Head of caudate nucleus (tissue), 42 donors: ENCODE data around the gene GFI1B.

Experiments used
- DNase-seq, 42 donors: peaks; one replicate each; pipeline versions ENCODE4 v3.0.0 to v3.0.0-alpha.2; 2020 to 2021; ENCODE audit warnings: mixed read lengths in 7 of 42
- intact Hi-C: fragments of 100-400 bp; cut with DNase I; formaldehyde crosslinking; loops from one replicate; pipeline ENCODE4 v1.15.0; 2022

The GFI1B gene

GRCh38 chr9:132978451-132979131 lies at the start of gene GFI1B:
GFI1B (plus strand) TSS chr9:132978694; CDS start chr9:132986679, 7,985 bp downstream.
- intact Hi-C loops: no loop called here
- DNase-seq: no peak

DNA sequence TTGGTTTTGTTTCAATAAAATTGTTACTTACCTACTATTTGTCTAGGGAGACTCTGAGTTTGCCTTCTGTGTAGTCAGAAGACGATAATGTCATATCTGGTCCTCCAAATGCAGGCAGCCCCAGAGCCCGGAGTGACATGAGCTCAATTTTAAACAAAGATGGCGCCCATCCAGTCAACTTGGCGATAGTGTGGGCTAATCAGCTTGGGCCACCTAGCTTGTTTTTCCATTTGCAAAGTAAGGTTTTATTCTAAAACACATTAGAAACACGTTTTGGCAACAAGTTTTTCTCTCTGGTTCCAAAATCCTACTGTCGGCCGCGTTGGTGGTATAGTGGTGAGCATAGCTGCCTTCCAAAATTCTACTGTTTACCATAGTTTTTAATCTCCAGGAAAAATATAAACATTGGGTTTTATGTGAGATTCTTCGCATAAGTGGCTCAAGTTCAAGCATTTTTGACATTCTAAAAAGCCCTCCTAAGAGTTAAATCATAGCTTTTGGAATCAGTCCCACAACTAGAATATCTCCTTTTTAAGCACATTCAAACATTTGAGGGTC lies 47.2 kb upstream of the GFI1B start:
- DNase-seq: no peak

DNA sequence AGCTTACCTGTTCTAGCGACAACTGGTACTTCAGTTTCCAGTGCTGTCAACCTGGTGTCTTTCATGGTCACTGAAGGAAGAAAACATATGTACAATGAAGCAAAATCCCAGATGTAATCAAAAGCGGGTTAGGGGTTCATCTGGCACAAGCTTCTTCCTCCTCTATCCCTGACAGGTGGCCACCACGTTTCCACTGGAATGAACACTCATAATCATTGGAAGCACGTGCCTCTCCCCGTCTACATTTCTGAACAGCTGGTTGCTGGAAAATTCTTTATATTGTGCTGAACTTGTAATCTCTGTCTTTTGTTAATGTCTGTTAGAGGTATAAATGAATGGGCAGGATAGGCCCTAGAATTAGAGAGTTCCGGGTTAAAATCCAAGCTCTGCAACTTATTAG lies 43.5 kb upstream of the GFI1B start:
- DNase-seq: no peak
- intact Hi-C loops: no loop called here

More for the DNA sequence above, 47.2 kb upstream of the GFI1B start:
- intact Hi-C loops: no loop called here

DNA sequence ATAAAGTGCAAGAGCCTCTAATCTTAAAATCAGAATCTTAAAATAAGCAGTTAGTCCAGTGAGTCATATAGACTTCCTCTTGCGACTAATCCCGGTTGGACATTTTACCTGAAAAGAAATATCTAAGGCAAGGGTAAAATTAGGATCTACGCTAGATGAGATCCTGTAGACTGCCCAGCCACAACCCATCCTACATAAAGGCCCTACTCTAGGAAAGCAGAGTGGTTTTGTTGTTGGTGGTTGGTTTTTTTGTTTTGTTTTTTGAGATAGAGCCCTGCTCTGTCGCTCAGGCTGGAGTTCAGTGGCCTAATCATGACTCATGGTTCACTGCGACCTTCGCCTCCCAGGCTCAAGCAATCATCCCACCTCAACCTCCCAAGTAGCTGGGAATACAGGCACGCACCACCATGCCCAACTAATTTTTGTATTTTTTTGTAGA lies 41.0 kb upstream of the GFI1B start:
- intact Hi-C loops: no loop called here
- DNase-seq: no peak

DNA sequence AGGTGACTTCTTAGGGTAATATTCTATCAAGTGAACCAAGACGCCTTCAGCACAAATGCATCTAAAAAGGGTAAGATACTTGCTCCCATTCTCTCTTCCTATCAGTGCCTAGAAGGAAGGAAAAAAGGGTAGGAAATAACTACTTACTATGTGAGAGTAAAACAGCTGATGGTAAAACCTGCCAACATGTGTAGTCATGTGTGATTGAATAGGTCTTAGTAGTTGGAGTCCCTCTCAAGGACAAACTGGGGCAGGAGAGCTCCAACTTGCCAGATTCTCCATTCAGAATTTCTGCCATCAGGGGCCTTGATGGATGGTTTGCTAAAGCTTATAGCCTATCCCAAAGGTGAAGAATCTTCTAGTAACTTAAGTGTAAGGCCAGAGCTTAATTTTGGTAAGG lies 39.3 kb upstream of the GFI1B start:
- intact Hi-C loops: no loop called here

GRCh38 chr9:132942541-132943182 lies 35.8 kb upstream of the GFI1B start:
- DNase-seq: no peak
- intact Hi-C loops: no loop called here

More for the DNA sequence above, 39.3 kb upstream of the GFI1B start:
- no peak for DNase-seq

GRCh38 chr9:132943651-132944293 lies 34.7 kb upstream of the GFI1B start:
- intact Hi-C loops: no loop called here
- peak in 5 of 42 donors; percentile 6 to 20 (median 16) for DNase-seq

- peak; percentile 88 to 99 (median 96) for DNase-seq
- intact Hi-C loops: no loop called here
Observed at GRCh38 chr9:132944294-132945185, 34.0 kb upstream of the GFI1B start, which contains the start of gene TSC1. TSC1 (minus strand) TSS chr9:132944616; CDS start chr9:132928872, 15,744 bp downstream.

- intact Hi-C loops: no loop called here
- peak in 1 of 42 donors; percentile 21 for DNase-seq
Observed at GRCh38 chr9:132945186-132946130, 33.0 kb upstream of the GFI1B start.

GRCh38 chr9:132946211-132946610 lies 32.3 kb upstream of the GFI1B start:
- no peak for DNase-seq
- intact Hi-C loops: no loop called here

GRCh38 chr9:132946631-132947295 lies 31.7 kb upstream of the GFI1B start:
- intact Hi-C loops: no loop called here
- no peak for DNase-seq

GRCh38 chr9:132947756-132948155 lies 30.7 kb upstream of the GFI1B start:
- DNase-seq: no peak
- intact Hi-C loops: no loop called here

DNA sequence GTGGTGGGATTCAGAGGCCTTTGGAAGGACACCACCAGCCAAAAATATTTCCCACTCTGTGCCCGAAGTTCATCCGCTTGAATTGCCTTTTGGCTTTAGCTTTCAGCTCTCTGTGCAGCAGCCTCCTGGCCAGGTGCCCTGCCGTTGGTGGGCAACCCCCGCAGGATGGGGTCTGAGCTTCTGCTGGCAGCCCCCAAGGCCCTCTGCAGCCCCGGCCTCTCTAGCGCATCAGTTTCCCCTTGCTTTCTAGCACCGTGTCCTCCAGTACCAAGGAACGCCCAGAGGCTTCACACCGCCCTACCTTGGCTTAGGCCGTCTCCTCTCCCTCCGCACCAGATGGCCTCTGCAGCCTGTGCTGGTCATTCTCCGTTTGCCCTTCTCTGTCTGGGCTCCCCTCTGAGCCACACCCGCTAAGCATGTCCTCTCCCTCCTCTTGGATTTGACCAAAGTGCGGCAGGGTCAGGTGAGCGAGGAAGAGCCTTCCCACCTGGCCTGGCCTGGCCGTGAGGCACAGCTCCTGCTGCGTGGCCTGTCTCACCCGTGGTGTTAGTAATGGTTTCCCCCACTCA lies 29.9 kb upstream of the GFI1B start:
- intact Hi-C loops: no loop called here
- DNase-seq: no peak

GRCh38 chr9:132949709-132950108 lies 28.8 kb upstream of the GFI1B start:
- intact Hi-C loops: no loop called here

DNA sequence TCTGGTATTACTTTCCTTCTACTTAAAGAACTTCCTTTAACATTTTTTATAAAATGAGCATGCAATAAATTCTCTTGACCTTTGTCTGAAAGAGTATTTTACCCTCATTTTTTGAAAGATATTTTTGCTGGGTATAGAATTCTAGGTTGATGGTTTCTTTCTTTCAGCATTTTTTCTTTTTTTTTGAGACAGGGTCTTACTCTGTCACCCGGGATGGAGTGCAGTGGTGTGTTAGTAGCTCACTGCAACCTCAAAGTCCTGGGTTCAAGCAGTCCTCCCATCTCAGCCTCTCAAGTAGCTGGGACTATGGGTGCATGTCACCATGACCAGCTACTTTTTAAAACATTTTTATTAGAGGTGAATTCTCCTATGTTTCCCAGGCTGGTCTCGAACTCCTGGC lies 23.4 kb upstream of the GFI1B start:
- intact Hi-C loops: no loop called here
- no peak for DNase-seq

More at GRCh38 chr9:132949709-132950108, 28.8 kb upstream of the GFI1B start:
- no peak for DNase-seq

- no peak for DNase-seq
- intact Hi-C loops: no loop called here
Observed at GRCh38 chr9:132955768-132956167, 22.7 kb upstream of the GFI1B start.

- no peak for DNase-seq
- intact Hi-C loops: no loop called here
Observed at GRCh38 chr9:132957805-132958204, 20.7 kb upstream of the GFI1B start.
